Activated T-cell treated with anti-CD3 and anti-CD28 coated beads for 4 hours (primary cell): ENCODE data around the gene PRAME.
"Not testable (repeated sequence)": the region's sequence is repeated elsewhere in the genome, so short reads cannot be mapped to it uniquely, and the experiment has no call there.

ENCODE experiments used
- DNase-seq: peaks from one replicate; pipeline ENCODE4 v3.0.0-alpha.2; 2020

PRAME gene

DNA sequence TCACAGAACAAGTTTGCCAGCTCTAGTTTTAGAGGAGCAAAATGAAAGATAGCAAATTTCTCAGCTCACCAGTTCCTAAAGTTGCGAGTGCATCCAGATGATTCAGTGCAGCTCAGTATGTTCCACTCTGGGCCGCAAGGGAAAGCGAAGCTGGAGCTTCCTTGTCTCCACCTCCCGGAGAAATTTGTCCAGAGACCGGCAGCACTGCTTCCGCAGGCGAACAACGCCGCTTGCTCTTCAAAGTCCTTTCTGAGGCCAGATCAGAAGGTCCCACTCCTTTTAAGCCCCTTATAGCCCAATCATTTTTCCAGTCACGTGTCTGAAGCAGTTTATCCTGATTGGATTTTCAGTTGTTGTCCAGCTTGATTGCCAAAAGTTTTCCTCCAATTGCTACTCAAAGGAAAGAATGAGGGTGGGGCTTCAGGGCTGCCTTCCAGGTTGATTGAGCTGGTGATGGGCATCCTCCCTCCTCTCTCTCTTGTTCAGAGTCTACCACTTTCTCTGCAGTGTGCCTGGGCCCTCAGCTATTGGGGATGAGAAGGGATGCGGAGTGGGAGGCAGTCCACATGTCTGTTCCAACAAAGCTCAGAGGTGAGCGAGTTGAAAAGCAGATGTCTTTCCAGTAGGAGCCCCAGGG lies 38.9 kb downstream of the PRAME start, which contains the start of gene ZNF280A:
Gene ZNF280A, minus strand, starts transcription at position 251 of the 637 bp plus-strand sequence. CDS start 4,640 bp downstream, outside the sequence.
- no peak for DNase-seq

DNA sequence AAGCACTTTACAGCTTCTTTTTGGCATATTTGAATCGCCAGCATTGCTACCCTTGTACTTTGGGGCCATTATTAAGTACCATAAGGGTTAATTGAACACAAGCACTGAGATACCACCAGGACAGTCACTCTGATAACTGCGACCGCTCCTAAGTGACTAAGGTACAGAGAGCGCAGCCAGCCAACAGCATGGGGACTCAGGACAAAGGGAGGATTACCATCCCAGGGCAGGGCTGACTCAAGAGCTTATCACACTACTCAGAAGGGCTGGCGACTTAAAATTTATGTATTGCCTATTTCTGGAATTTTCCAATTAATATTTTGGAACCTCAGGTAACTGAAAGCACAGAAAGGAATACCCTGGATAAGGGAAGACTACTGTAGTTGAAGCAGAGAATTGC lies 39.5 kb downstream of the PRAME start:
- no peak for DNase-seq

DNA sequence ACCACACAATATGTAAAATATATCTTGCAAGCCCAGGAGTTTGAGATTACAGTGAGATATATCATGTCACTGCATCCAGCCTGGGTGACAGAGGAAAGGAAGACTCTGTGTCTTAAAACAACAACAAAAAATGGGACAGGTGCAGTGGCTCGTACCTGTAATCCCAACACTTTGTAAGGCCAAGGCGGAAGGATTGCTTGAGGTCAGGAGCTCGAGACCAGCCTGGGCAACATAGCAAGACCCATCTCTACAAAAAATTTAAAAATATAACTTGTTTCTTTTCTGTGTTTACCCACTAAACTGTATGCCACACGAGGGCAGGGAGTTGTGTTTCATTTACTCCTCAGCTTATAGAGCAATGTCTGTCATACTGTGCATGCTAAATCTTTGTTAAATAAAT lies 42.1 kb downstream of the PRAME start:
- no peak for DNase-seq

DNA sequence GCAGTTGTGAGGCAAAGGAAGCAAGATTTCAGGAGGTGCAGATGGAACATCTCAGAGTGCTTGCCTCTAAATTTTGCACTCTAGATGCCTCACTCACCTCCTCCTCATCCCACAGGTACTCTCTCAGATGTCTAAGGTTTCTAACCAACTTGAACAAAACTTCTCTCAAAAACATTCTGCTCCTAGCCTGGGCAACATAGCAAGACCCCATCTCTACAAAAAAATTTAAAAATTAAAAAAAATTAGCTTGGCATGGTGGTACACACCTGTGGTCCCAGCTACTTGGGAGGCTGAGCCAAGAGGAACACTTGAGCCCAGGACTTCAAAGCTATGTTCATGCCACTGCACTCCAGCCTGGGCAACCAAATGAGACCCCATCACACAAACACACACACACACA lies 43.2 kb downstream of the PRAME start:
- no peak for DNase-seq

DNA sequence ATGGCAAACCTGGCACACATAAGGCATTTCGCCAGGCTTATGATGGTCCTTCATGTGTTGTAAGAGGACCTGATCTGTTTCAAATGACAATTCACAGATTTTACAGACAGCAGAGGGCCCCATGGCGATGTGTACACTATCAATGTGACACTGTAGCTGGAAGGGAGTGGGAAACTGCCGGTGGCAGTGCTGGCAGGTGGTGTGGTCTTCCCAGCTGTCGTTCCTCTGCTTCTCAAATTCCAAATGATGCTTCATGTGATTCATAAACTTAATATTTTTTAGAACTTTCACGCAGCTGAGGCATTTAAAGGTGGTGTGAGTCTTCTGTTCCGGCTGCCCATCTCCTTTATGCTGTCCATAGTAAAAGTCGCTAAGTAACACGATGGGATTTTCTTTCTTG lies 44.6 kb downstream of the PRAME start:
- DNase-seq: not testable (repeated sequence)

DNA sequence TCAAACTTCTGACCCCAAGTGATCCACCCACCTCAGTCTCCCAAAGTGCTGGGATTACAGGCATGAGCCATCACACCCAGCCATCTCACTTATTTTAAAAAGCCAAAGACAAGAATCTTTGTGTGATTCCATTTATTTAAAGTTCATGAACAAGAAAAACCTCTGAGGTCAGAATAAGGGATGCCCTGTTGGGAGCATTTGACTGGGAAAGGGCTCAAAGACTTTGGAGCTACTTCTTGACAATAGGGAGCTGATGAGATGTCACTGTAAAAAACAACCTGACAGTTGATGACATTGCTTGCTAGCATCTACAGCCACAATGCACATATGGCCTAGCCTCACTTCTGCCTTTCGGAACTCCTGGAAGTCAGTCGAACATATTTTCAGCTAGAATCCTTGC lies 45.4 kb downstream of the PRAME start:
- no peak for DNase-seq

DNA sequence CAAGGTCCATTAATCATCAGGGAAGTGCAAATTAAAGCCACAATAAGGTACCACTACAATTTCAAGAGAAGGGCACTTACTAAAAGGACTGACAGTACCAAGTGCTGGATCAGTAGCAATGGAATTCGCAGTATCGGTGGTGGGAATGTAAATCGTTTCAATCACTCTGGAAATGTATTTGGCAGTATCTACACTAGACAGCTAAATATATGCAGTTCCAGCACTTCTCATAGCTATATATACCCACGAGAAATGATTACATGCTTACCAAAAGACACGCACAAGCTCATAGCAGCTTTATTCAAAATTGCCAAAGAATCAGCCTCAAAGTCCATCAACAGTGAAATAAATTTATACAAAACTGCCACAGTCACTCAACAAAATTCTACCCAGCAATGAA lies 46.1 kb downstream of the PRAME start:
- DNase-seq: no peak

DNA sequence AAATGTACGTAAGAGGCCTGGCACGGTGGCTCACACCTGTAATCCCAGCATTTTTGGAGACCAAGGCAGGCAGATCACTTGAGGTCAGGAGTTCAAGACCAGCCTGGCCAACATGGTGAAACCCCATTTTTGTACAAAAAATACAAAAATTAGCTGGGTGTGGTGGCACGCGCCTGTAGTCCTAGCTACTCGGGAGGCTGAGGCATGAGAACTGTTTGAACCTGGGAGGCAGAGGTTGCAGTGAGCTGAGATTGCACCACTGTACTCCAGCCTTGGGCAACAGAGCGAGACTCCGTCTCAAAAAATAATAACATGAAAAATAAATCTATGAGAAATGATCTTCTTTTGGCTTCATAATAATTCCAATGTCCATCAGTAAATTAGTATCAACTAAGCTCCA lies 48.2 kb downstream of the PRAME start:
- DNase-seq: not testable (repeated sequence)

DNA sequence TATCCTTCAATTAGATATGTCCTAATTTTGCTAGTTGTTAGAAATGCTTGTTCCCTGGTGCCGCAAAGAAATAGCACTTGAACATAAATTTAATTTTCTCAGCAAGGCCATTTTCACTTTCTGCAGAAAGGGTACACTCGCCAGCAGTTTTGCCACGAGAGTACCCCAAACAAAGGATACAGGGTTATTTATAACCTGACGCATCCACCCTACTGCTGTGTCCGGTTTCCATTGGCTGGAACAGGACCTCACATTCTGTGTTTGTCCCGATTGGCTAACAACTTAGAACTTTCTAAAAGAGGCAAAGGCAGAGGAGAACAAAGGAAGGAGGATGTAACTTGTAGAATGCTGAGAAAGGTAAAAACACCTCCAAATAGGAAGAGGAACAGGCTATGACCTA lies 49.2 kb downstream of the PRAME start:
- DNase-seq: not testable (repeated sequence)

DNA sequence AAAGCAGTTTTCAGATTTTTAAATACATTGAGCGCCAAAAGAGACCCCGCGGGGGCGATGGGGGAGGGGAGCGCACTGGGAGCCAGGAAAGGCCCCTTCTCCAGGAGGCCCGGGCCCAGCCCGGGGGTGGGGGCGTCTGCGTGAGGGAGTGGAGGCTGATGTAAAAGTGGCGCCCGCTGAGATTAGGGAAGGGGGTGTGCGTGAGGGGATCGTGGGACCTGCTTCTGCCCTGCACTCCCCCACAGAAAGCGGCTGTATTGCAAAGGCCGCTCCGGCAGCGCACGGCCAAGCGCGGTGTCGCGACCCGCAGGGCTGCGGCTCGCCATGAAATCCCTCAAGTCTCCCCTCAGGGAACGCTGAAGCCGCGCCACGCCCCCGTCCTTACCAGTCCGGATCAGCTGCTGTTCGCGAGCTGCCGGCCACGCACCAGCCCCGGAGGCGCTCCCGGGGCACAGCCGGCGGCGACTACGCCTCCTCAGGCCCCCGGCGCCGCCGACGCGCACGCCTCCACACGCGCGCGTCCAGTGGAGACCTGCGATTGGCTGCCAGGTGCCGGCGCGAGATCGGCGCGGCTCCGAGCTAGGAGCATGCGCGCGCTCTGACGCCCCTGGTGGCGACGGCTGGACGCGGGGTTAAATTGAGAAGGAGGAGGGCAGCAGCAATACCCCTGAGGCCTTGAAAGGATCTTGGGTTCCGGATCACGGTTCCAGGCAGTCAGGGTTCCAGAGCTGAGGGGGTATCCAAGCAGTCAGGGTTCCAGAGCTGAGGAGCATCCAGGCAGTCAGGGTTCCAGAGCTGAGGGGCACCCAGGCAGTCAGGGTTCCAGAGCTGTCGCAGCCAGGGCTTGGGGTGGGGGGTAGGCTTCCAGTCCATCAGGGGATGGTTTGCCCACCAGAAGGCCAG lies 50.5 kb downstream of the PRAME start, which contains the start of gene ZNF280B:
Gene ZNF280B, minus strand, starts transcription at position 469 of the 903 bp plus-strand sequence. CDS start 19,344 bp downstream, outside the sequence.
- peak; percentile 66 for DNase-seq

DNA sequence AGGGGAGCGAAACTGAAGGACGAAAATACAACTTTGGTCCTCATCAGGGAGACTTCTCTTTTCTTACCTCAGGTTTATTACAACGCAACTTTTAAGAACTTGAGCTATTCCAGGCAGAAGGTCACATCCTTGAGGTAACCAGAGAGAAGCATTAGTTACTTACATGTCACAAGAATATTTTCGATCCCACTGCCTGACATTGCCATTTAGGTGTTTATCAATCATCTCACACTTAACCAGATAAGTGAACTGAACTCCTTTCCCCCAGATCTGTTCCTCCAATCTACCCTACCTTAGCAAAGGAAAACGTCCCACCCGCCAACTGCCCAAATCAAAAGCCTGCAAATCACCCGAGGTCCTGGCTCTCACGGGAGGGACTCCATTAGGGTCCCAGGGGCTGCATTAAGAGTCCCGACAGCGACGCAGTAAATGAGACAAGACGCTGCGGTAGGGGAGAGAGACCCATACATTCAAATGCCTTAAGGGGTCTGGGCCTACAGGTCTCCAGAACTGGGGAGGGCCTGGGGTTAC lies 51.3 kb downstream of the PRAME start:
- no peak for DNase-seq

DNA sequence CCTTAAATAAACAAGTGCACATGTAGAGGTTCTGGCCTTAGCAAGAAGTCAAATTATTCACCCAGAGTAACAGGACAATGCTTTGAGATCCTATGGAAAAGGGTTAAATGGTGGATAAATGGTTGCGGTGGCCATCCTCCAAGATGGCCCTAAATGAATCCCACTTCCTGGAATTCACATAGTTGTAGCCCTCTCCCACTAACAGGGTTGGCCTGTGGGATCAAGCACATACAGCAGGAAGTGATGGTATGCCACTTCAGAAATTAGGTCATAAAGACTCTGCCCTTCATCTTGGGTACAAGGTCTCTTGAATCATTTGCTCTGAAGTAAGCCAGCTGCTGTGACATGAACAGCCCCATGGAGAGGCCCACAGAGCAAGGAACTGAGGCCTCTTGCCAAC lies 52.3 kb downstream of the PRAME start:
- no peak for DNase-seq

DNA sequence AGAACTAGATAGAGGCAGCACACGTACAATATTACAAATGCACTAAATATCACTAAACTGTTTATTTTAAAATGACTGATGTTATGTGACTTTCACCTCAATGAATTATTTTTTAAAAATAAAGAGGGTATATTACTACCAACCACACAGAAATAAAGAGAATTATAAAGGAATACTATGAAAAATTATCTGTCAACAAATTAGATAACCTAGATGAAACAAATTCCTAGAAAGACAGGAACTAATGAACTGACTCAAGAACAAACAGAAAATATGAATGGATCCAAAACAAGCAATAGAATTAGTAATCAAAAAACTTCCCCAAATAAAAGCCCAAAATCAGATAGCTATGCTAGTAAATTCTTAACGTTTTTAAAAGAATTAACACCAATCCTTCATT lies 60.8 kb downstream of the PRAME start:
- DNase-seq: no peak
